Measurements from ENCODE around the gene LRP10. TPM values are rescaled to one million over a fixed set of nuclear protein-coding genes. Genes with fewer than 3 reads are reported as not detected.

The LRP10 gene
- total and polyA plus RNA-seq, 2 of the 4 experiments (the other 2 are of a cell fraction) = 25.1 to 118 TPM

DNA sequence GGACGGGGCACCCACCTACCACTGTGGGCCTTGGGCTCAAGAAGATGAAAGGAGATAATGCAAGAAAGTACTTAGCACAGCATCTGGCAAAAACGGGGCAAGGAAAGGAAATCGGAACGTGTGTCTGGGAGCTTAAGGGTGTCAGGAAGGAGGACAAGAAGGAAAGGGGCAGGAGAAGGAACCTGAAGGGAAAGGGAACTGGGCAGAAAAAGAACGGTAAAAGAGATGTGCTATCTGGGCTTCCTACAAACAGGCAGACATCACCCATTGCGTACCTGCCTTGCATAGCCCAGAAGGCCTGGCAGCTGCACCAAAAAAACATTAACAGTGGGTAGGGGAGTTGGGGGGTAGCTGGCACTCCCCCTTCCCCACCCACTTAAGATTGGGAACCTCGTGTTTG, 10.5 kb downstream of the LRP10 start (continued):
- TF ChIP-seq, protein P1, sequence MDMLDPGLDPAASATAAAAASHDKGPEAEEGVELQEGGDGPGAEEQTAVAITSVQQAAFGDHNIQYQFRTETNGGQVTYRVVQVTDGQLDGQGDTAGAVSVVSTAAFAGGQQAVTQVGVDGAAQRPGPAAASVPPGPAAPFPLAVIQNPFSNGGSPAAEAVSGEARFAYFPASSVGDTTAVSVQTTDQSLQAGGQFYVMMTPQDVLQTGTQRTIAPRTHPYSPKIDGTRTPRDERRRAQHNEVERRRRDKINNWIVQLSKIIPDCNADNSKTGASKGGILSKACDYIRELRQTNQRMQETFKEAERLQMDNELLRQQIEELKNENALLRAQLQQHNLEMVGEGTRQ (IDR thresholded peaks at IDR 0.05; ENCODE audit: low read depth, low read length) = no peak

DNA sequence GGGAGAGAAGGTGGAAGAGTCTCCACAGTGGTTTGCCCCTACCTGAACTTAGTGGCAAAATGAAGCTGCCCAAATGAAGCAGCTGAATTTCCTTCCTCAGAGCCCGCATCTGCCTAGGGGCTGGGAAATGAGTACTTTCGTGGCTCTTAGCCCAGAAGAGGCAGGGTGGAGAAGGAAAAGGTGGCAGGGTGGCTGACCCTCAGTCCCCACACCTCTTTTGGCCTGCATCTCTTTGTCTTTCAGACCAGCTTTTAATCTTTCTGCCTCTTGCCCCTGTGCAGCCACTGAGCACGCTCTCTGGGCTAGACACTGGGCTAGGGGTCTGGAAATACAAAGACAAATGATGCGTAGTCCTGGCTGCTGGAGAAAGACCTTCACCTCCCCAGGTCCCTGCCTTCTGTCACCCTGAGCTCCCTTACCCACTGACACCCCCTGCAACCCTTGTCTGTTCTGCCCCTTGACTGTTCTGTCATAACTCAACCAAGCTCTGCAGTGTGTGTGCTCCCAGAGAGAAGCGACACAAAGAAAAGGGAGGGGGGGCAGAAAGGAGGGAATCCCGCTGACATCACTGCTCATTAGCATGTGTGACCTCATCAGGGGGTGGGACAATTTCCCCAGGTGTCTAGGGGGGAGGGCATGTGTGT, 11.1 kb downstream of the LRP10 start:
- no TSS peak for BruUV-seq (replicated peaks)
- no peak overlapping the region for H3K27ac ChIP-seq (ENCODE audit: insufficient read depth, low read length)
- no peak overlapping the region for H2BK5ac ChIP-seq (ENCODE audit: low read depth, low read length, poor library complexity, severe bottlenecking)
- peak overlapping the region; percentile 60; the same call in 1 of the 2 replicates for H3K23ac ChIP-seq (ENCODE audit: low read depth, low read length)
- POLR2A ChIA-PET (ENCODE audit: unreplicated experiment) = interaction anchor here (0.6 kb wide), 1 partner anchor 48 kb away, joined by 15 read pairs; no protein-coding TSS in a partner anchor
- peaks cover 1% of the 10 kb centered on the region; the same call in 1 of the 2 replicates for H3K4me1 ChIP-seq (ENCODE audit: control insufficient read depth, insufficient read depth, low read length)
- H3K9me3 ChIP-seq (ENCODE audit: control insufficient read depth, insufficient read depth, low read length) = no peaks in the 10 kb centered on the region
- no peak overlapping the region for H4K91ac ChIP-seq (ENCODE audit: insufficient read depth, low read depth, low read length)
- peak overlapping the region; percentile 68 for H2AK9ac ChIP-seq (replicated peaks; ENCODE audit: low read depth, low read length, poor library complexity)
- H4K5ac ChIP-seq (ENCODE audit: low read depth, low read length) = no peak overlapping the region
- no peak overlapping the region for H2BK15ac ChIP-seq (ENCODE audit: low read depth, low read length)
- CTCF ChIA-PET = interaction anchor here (1.7 kb wide), 1 partner anchor 10 kb away, joined by 10 read pairs; no protein-coding TSS in a partner anchor
- peak; percentile 46 for DNase-seq
- H3K9me1 ChIP-seq (ENCODE audit: insufficient read depth, low read length) = peaks cover 5% of the 10 kb centered on the region; the same call in 1 of the 2 replicates
- peaks cover 17% of the 10 kb centered on the region for H3K36me3 ChIP-seq (ENCODE audit: control insufficient read depth, insufficient read depth, low read length)
- H3K56ac ChIP-seq (ENCODE audit: extremely low read depth, insufficient read depth, low read length) = no peak overlapping the region
- ATAC-seq (ENCODE audit: low read depth) = peak; percentile 8; the same call in 1 of the 2 replicates
- in situ Hi-C loops (cut with MboI; ENCODE audit: low sequenced_read_pairs) = no loop called here
- no peak overlapping the region for H4K8ac ChIP-seq (ENCODE audit: low read depth in 2 of 2, low read length in 2 of 2)
- no peak overlapping the region for H3K4ac ChIP-seq (ENCODE audit: low read depth, low read length)
- H2BK120ac ChIP-seq (ENCODE audit: low read depth, low read length) = no peak overlapping the region
- no peak overlapping the region for H3K4me3 ChIP-seq (ENCODE audit: insufficient read depth, low read depth, low read length)
- dilution Hi-C loops (cut with HindIII; ENCODE audit: low sequenced_read_pairs, unreplicated experiment) = no loop called here
- TF ChIP-seq MAZ (IDR thresholded peaks at IDR 0.05; ENCODE audit: borderline replicate concordance, low read depth, low read length) (peak; percentile 78; the same call in 1 of the 2 replicates), BHLHE40 (IDR thresholded peaks at IDR 0.05; ENCODE audit: low read depth, low read length) (no peak)
- no peak overlapping the region for H2AK5ac ChIP-seq (ENCODE audit: low read depth, low read length)
- WGBS, 2 experiments (ENCODE audit: extremely low coverage in 2 of 2, insufficient read length in 1 of 2) = 80% methylated on average over 1 of the region's 6 CpGs; no CpG with 5 or more reads in 1 of the 2 experiments
- no peak overlapping the region for H3K9ac ChIP-seq (ENCODE audit: low read depth, low read length)
- no peak overlapping the region for H2BK20ac ChIP-seq (ENCODE audit: low read depth, low read length)
- intact Hi-C loops (cut with micrococcal nuclease) = no loop called here
- no peaks in the 10 kb centered on the region for H4K20me1 ChIP-seq (ENCODE audit: insufficient read depth, low read length)
- no peak overlapping the region for H3K18ac ChIP-seq (ENCODE audit: low read depth, low read length)
- H2AFZ ChIP-seq (replicated peaks; ENCODE audit: low read length, poor library complexity) = peak overlapping the region; percentile 72
- peaks cover 2 to 7% of the 10 kb centered on the region in 2 experiments; a peak in 3 of 4 replicates for H3K79me1 ChIP-seq (ENCODE audit: low read depth in 1 of 2, low read length in 2 of 2)
- no peak overlapping the region for H3K4me2 ChIP-seq (ENCODE audit: low read depth, low read length)
- H3K14ac ChIP-seq (replicated peaks; ENCODE audit: low read depth, low read length) = no peak overlapping the region
- no peaks in the 10 kb centered on the region for H3K27me3 ChIP-seq (ENCODE audit: control insufficient read depth, insufficient read depth, low read length)
